AG04450 (cell line): ENCODE data around the gene TCEA2. TPM values are rescaled to one million over a fixed set of nuclear protein-coding genes. Genes with fewer than 3 reads are reported as not detected.
A peak's percentile ranks its signal among the peaks of the same experiment; 100 is the strongest.

Experiments used
- CTCF ChIA-PET: fragments of 300-600, 350-600 bp; formaldehyde crosslinking; extraction: SDS; loops from one replicate; lab custom pipeline; 2022; ENCODE audit warnings: antibody characterized with exemption, inconsistent platforms; lab: Charles Lee
- POLR2A ChIA-PET: fragments of 350-600 bp; formaldehyde crosslinking; extraction: SDS; loops from one replicate; lab custom pipeline; 2021; ENCODE audit warnings: antibody characterized with exemption, inconsistent platforms; lab: Yijun Ruan, JAX
- DNase-seq: peaks from one replicate; pipeline ENCODE4 v3.0.0-alpha.2; 2011; ENCODE audit warnings: low read depth, low spot score
- H3K27ac ChIP-seq: one replicate; pipeline ENCODE4 v1.5.1; 2012; ENCODE audit warnings: low read depth, low read length, control low read depth
- H3K27me3 ChIP-seq: one replicate; pipeline ENCODE4 v1.6.0; 2012; ENCODE audit warnings: low read length; ENCODE audit not compliant: control insufficient read depth, insufficient read depth
- H3K4me3 ChIP-seq: 2 replicates; pipeline ENCODE4 v1.5.1; 2011; ENCODE audit warnings: mild to moderate bottlenecking, low read depth, low read length, control low read depth
- H3K9me3 ChIP-seq: 2 replicates; pipeline ENCODE4 v1.5.1; 2012; ENCODE audit warnings: low read length; ENCODE audit not compliant: control insufficient read depth, insufficient read depth
- polyA plus RNA-seq: library from polyadenylated mRNA; depleted of rRNA; stranded (reverse); fragments of >200 nt; gene quantifications from 2 replicates; pipeline ENCODE4 v1.2.3, GENCODE V29; 2011
- TF ChIP-seq, protein P1 (sequence below): IDR thresholded peaks from 2 replicates; pipeline ENCODE4 v1.5.1; 2011; ENCODE audit warnings: low read depth, low read length, control low read depth, inconsistent platforms

TCEA2 gene
- polyA plus RNA-seq, 1 experiment = 12.8 TPM

DNA sequence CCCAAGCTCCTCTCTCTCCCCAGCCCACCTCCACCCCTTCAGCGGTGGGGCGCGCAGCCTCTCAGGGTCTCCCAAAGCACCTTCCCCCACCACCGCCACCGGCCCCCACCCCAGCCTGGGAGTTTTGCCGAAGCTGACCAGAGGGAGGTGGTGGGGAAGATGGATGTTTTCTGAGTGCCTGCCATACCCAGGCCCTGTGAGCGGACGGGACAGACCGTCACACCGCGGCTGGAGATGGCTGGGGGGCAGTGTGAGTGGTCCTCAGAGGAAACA lies 21.3 kb upstream of the TCEA2 start:
- no peak overlapping the region for H3K4me3 ChIP-seq
- TF ChIP-seq, protein P1, sequence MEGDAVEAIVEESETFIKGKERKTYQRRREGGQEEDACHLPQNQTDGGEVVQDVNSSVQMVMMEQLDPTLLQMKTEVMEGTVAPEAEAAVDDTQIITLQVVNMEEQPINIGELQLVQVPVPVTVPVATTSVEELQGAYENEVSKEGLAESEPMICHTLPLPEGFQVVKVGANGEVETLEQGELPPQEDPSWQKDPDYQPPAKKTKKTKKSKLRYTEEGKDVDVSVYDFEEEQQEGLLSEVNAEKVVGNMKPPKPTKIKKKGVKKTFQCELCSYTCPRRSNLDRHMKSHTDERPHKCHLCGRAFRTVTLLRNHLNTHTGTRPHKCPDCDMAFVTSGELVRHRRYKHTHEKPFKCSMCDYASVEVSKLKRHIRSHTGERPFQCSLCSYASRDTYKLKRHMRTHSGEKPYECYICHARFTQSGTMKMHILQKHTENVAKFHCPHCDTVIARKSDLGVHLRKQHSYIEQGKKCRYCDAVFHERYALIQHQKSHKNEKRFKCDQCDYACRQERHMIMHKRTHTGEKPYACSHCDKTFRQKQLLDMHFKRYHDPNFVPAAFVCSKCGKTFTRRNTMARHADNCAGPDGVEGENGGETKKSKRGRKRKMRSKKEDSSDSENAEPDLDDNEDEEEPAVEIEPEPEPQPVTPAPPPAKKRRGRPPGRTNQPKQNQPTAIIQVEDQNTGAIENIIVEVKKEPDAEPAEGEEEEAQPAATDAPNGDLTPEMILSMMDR = no peak
- no peak for DNase-seq
- H3K27me3 ChIP-seq = peaks cover 71% of the 10 kb centered on the region
- H3K27ac ChIP-seq = no peak overlapping the region
- POLR2A ChIA-PET = no interaction called here
- no peaks in the 10 kb centered on the region for H3K9me3 ChIP-seq
- CTCF ChIA-PET = no interaction called here

DNA sequence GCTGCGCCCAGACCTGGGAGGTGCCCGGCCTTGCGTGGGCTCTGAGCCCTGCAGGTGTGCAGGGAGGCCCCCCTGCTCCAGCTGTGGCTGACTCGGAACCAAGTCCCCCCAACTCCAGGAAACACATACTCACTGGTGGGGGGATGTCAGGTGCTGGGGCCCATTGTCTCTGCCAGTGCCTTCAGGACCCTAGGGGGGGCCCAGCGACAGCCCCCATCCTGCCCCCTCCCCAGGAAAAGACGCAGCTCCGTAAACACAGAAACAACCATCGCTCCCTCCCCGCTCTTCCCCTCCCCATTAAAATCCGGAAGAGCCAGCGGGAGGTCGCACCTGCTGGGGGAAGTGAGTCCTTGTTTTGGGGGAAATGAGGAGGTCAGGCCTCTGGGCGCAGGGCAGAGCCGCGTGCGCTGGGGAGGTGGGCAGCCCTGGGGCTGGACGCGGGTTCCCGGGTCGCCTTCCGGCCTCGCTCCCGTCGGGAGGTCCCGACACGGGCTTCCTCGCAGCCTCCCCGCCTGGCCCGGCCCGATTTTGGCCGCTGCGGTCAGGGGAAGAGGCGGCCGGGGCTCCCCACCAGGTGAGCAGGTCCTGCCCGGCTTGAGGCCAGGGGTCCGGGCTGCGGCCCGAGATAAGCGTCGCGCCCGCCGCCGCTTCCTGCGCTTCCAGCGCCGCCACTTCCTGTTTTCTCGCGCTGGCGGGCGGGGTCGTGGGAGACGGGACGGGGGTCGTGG lies 20.8 kb upstream of the TCEA2 start:
- TF ChIP-seq, protein P1 = no peak
- ChIA-PET POLR2A (no interaction called here), CTCF (no interaction called here)
- Histone ChIP-seq H3K27ac (no peak overlapping the region), H3K27me3 (peaks cover 73% of the 10 kb centered on the region), H3K4me3 (peak overlapping the region; percentile 42), H3K9me3 (no peaks in the 10 kb centered on the region)
- no peak for DNase-seq

DNA sequence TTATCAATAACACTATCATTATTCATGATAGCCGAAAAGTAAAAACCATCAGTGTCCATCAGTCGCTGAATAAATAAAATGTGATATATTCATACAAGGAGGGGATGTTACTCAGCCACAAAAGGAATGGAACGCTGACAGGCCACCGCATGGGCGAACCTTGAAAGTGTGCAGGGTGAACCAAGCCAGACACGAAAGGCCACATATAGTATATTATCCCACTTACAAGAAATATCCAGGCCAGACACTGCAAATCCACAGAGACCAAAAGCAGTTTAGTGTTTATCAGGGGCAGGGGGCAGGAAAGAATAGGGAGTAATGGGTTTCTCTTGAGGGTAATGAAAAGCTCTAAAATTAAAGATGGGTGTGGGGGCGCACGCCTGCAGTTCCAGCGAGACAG lies 19.2 kb upstream of the TCEA2 start:
- H3K27me3 ChIP-seq = peaks cover 72% of the 10 kb centered on the region
- no peaks in the 10 kb centered on the region; the same call in 1 of the 2 replicates for H3K9me3 ChIP-seq
- no peak overlapping the region for H3K27ac ChIP-seq
- H3K4me3 ChIP-seq = no peak overlapping the region
- POLR2A ChIA-PET = interaction anchor here (0.7 kb wide), 1 partner anchor 54 kb away, joined by 6 read pairs; no protein-coding TSS in a partner anchor
- TF ChIP-seq, protein P1 = no peak
- CTCF ChIA-PET = interaction anchor here (1.1 kb wide), 1 partner anchor 14 kb away, joined by 4 read pairs; no protein-coding TSS in a partner anchor
- DNase-seq = no peak

DNA sequence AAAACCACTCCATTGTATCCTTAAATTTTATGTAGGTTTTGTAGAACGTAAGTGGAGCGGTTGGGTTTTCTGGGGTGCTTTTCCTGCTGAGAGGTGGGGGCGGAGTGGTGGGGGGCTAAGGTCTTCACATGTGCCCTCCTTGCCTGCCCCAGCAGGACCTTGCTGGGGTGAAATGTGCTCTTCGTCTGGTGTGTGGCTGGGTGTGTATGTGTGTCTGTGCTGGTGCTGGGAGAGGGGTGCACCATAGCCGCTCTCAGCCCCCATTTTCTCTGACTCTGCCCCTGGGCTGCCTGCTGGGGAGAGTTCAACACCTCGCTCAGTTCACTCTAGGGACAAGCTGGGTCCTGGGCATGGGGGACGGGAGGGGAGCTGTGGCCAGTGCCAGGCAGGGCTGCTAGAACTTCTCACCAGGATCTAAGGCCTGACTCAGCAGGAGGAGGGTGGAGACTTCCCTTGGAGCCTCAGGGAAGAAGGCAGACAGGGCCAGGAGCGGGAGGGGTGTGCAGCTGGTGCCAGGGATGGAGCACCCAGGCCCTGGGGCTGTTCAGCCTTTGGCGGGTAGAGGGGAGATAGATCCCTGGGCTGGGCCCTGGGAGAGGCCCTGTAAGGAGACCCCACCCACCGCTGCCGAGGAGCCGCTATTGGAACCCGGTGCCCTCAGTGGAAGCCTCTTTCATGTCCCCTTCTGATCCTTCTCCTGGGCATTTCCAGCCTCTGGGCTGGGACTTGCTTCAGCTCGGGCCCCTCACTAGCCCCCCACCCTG lies 18.3 kb upstream of the TCEA2 start:
- Histone ChIP-seq H3K27ac (no peak overlapping the region), H3K27me3 (peaks cover 65% of the 10 kb centered on the region), H3K9me3 (no peaks in the 10 kb centered on the region; the same call in 1 of the 2 replicates), H3K4me3 (no peak overlapping the region)
- TF ChIP-seq, protein P1 = no peak
- no peak for DNase-seq
- POLR2A ChIA-PET = interaction anchor here (0.7 kb wide), 1 partner anchor 54 kb away, joined by 6 read pairs; no protein-coding TSS in a partner anchor
- CTCF ChIA-PET = no interaction called here
